HCT116 (cell line): Measurements from ENCODE around the gene NCBP2L. TPM values are rescaled to one million over a fixed set of nuclear protein-coding genes. Genes with fewer than 3 reads are reported as not detected.

ENCODE experiments used
- ATAC-seq: fragments of 200-7000 bp; cut with Tn5 transposase; 2 replicates; pipeline ENCODE4 v1.9.1; 2020; ENCODE audit warnings: mild to moderate bottlenecking, moderate library complexity
- BruUV-seq: library from RNA; stranded (reverse); fragments of 400-500 nt; replicated peaks from 2 replicates; lab custom pipeline; 2021; lab: Mats Ljungman, UMichigan
- CTCF ChIA-PET: fragments of 300-600 bp; sonication (Branson Sonifier 250); formaldehyde crosslinking; loops from one replicate; lab custom pipeline; 2021; ENCODE audit warnings: antibody characterized with exemption; lab: Charles Lee
- POLR2A ChIA-PET: fragments of 300-600, 350-600 bp; sonication (Branson Sonifier 250); formaldehyde crosslinking; loops from one replicate; lab custom pipeline; 2021; ENCODE audit warnings: antibody characterized with exemption; lab: Charles Lee
- RAD21 ChIA-PET, 2 experiments: fragments of 300-600 bp; sonication (Branson Sonifier 250); formaldehyde crosslinking; loops; one replicate each; lab custom pipeline; 2023; ENCODE audit warnings: low total read pairs in 2 of 2; ENCODE audit not compliant: uncharacterized antibody in 2 of 2, unreplicated experiment in 2 of 2, low non-redundant PET in 1 of 2; lab: Charles Lee
- DNase-seq: peaks from one replicate; pipeline ENCODE4 v3.0.0-alpha.2; 2010; ENCODE audit warnings: low read depth, low spot score
- H2AFZ ChIP-seq: fragments of 200-600 bp; shearing (Covaris generic), sonication (generic); 2 replicates; pipeline ENCODE4 v1.6.1; 2017; ENCODE audit warnings: low read depth, mixed run types, mixed read lengths, antibody characterized with exemption, low read length; ENCODE audit not compliant: poor library complexity, severe bottlenecking
- H3K27ac ChIP-seq: 2 replicates; pipeline ENCODE4 v1.5.1; 2012; ENCODE audit warnings: low read depth, low read length
- H3K27me3 ChIP-seq: fragments of 200-600 bp; sonication (generic); 2 replicates; pipeline ENCODE4 v1.6.1; 2016; ENCODE audit warnings: mixed run types, low read length, mixed read lengths; ENCODE audit not compliant: insufficient read depth
- H3K36me3 ChIP-seq, 2 experiments: fragments of 200-500 bp in 1 of 2; fragments of 200-600 bp in 1 of 2; sonication (Bioruptor generic) in 1 of 2; sonication (generic) in 1 of 2; 2 replicates each; pipeline versions ENCODE4 v1.5.1 to v1.6.1; 2014 to 2016; ENCODE audit warnings: low read length in 2 of 2, inconsistent platforms in 1 of 2, mixed read lengths in 1 of 2, mixed run types in 1 of 2; ENCODE audit not compliant: insufficient read depth in 2 of 2, control insufficient read depth in 1 of 2
- H3K4me1 ChIP-seq, 2 experiments: fragments of 200-600 bp in 1 of 2; sonication (generic) in 1 of 2; 2 replicates each; pipeline versions ENCODE4 v1.5.1 to v1.6.1; 2012 to 2017; ENCODE audit warnings: low read length in 2 of 2, inconsistent platforms in 1 of 2, mild to moderate bottlenecking in 1 of 2, mixed read lengths in 1 of 2, mixed run types in 1 of 2, moderate library complexity in 1 of 2; ENCODE audit not compliant: insufficient read depth in 2 of 2, control insufficient read depth in 1 of 2
- H3K4me2 ChIP-seq: fragments of 200-600 bp; sonication (generic); 2 replicates; pipeline ENCODE4 v1.6.1; 2017; ENCODE audit warnings: mixed run types, low read length, mixed read lengths
- H3K4me3 ChIP-seq, 2 experiments: fragments of 200-600 bp in 1 of 2; sonication (generic) in 1 of 2; replicated peaks in 1 of 2; 2 replicates each; pipeline ENCODE4 v1.5.1; 2011 to 2016; ENCODE audit warnings: low read length in 2 of 2, control low read depth in 1 of 2, low read depth in 1 of 2, mild to moderate bottlenecking in 1 of 2, mixed read lengths in 1 of 2, mixed run types in 1 of 2
- H3K79me2 ChIP-seq: fragments of 200-600 bp; sonication (generic); 2 replicates; pipeline ENCODE4 v1.6.1; 2017; ENCODE audit warnings: mild to moderate bottlenecking, mixed run types, low read length, moderate library complexity, mixed read lengths; ENCODE audit not compliant: insufficient read depth
- H3K9ac ChIP-seq: fragments of 200-600 bp; sonication (generic); 2 replicates; pipeline ENCODE4 v1.6.1; 2016; ENCODE audit warnings: low read length, mixed read lengths
- H3K9me2 ChIP-seq: fragments of 200-600 bp; sonication (generic), shearing (Covaris generic); 2 replicates; pipeline ENCODE4 v1.6.1; 2017; ENCODE audit warnings: mixed run types, mild to moderate bottlenecking, moderate library complexity; ENCODE audit not compliant: insufficient read depth
- H3K9me3 ChIP-seq, 2 experiments: fragments of 200-500 bp in 1 of 2; fragments of 200-600 bp in 1 of 2; sonication (Bioruptor generic) in 1 of 2; sonication (generic) in 1 of 2; 2 replicates each; pipeline ENCODE4 v1.6.1; 2014 to 2017; ENCODE audit warnings: low read length in 2 of 2, mixed read lengths in 2 of 2, inconsistent platforms in 1 of 2, low read depth in 1 of 2, mild to moderate bottlenecking in 1 of 2, mixed run types in 1 of 2, moderate library complexity in 1 of 2; ENCODE audit not compliant: control insufficient read depth in 1 of 2, insufficient read depth in 1 of 2
- H4K20me1 ChIP-seq: fragments of 200-600 bp; sonication (generic), shearing (Covaris generic); 2 replicates; pipeline ENCODE4 v1.6.1; 2017; ENCODE audit warnings: mixed run types, mild to moderate bottlenecking, moderate library complexity; ENCODE audit not compliant: insufficient read depth
- CBX3 ChIP-seq: IDR thresholded peaks from 2 replicates; pipeline ENCODE4 v1.6.1; 2012; ENCODE audit warnings: low read depth
- EGR1 ChIP-seq: IDR thresholded peaks from 2 replicates; pipeline ENCODE4 v1.6.1; 2012; ENCODE audit warnings: low read depth
- EZH2 ChIP-seq: fragments of 200-600 bp; sonication (generic); IDR thresholded peaks from 2 replicates; pipeline ENCODE4 v1.6.1; 2017; ENCODE audit warnings: antibody characterized with exemption, mixed run types
- EZH2phosphoT487 ChIP-seq: fragments of 200-600 bp; IDR thresholded peaks from 2 replicates; pipeline ENCODE4 v1.6.1; 2018; ENCODE audit warnings: antibody characterized with exemption, borderline replicate concordance
- JUND ChIP-seq: IDR thresholded peaks from 2 replicates; pipeline ENCODE4 v1.6.1; 2012
- POLR2A ChIP-seq: IDR thresholded peaks from 2 replicates; pipeline ENCODE4 v1.7.0; 2011; ENCODE audit warnings: borderline replicate concordance; ENCODE audit not compliant: insufficient read depth, insufficient read length; ENCODE audit errors: extremely low read depth
- SIN3A ChIP-seq: IDR thresholded peaks from 2 replicates; pipeline ENCODE4 v1.6.1; 2012; ENCODE audit warnings: low read depth
- SP1 ChIP-seq: IDR thresholded peaks from 2 replicates; pipeline ENCODE4 v1.6.1; 2012; ENCODE audit warnings: low read depth
- SRF ChIP-seq: IDR thresholded peaks from 2 replicates; pipeline ENCODE4 v1.6.1; 2012; ENCODE audit warnings: low read depth
- YY1 ChIP-seq: IDR thresholded peaks from 2 replicates; pipeline ENCODE4 v1.6.1; 2011; ENCODE audit warnings: low read length, low read depth, moderate library complexity, mild to moderate bottlenecking; ENCODE audit not compliant: insufficient replicate concordance; ENCODE audit errors: extremely low read depth
- ZFX ChIP-seq: fragments of 450-650 bp; IDR thresholded peaks from 2 replicates; pipeline ENCODE4 v1.6.1; 2017
- ZNF274 ChIP-seq: fragments of 200-500 bp; sonication (Bioruptor generic); IDR thresholded peaks from 2 replicates; pipeline ENCODE4 v1.6.1; 2014; ENCODE audit warnings: mild to moderate bottlenecking, low read depth, low read length, inconsistent platforms
- intact Hi-C: fragments of 100-400 bp; cut with micrococcal nuclease; formaldehyde crosslinking; loops from 2 replicates; pipeline ENCODE4 v1.10.0; 2022
- total RNA-seq: library from RNA; stranded (reverse); gene quantifications from one replicate; pipeline ENCODE4 v1.2.1, GENCODE V29; 2021; ENCODE audit not compliant: unreplicated experiment
- TF ChIP-seq, protein P1 (sequence below): IDR thresholded peaks from 2 replicates; pipeline ENCODE4 v1.6.1; 2012
- TF ChIP-seq, protein P2 (sequence below): IDR thresholded peaks from 2 replicates; pipeline ENCODE4 v1.6.1; 2011; ENCODE audit warnings: mild to moderate bottlenecking, low read length, moderate library complexity; ENCODE audit not compliant: insufficient replicate concordance; ENCODE audit errors: extremely low read depth
- TF ChIP-seq, protein P3 (sequence below), 3 experiments: fragments of 200-600 bp in 1 of 3; sonication (generic) in 1 of 3; IDR thresholded peaks in 2 of 3; conservative IDR thresholded peaks in 1 of 3; 2 replicates each; pipeline ENCODE4 v1.5.1; 2012 to 2017; ENCODE audit warnings: low read depth in 2 of 3, low read length in 2 of 3, antibody characterized with exemption in 1 of 3, borderline replicate concordance in 1 of 3, control low read depth in 1 of 3, mild to moderate bottlenecking in 1 of 3, mixed read lengths in 1 of 3, mixed run types in 1 of 3, moderate library complexity in 1 of 3; ENCODE audit not compliant: insufficient read depth in 1 of 3

NCBP2L gene
- total RNA-seq, 1 experiment from 2014 or later, result not detected

GRCh38 chrX:107834275-107835201 is 57.0 kb downstream of the NCBP2L start:
- no peak overlapping the region for H3K9ac ChIP-seq
- DNase-seq (no peak), ATAC-seq (no peak)
- no peaks in the 10 kb centered on the region for H3K9me2 ChIP-seq
- BruUV-seq, result no TSS peak
- intact Hi-C loops, result no loop called here
- no peaks in the 10 kb centered on the region for H3K4me1 ChIP-seq
- no peak overlapping the region for H3K4me2 ChIP-seq
- ChIA-PET POLR2A (no interaction called here), CTCF (no interaction called here), RAD21 (no interaction called here)
- H3K27me3 ChIP-seq, result no peaks in the 10 kb centered on the region
- H3K36me3 ChIP-seq, result no peaks in the 10 kb centered on the region
- no peak for TF ChIP-seq SP1
- no peak for TF ChIP-seq EZH2
- no peak for TF ChIP-seq ZNF274
- TF ChIP-seq JUND, result no peak
- no peak for TF ChIP-seq EGR1
- TF ChIP-seq, protein P1, sequence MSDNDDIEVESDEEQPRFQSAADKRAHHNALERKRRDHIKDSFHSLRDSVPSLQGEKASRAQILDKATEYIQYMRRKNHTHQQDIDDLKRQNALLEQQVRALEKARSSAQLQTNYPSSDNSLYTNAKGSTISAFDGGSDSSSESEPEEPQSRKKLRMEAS, result no peak
- TF ChIP-seq EZH2phosphoT487, result no peak
- no peak for TF ChIP-seq SIN3A
- no peak for TF ChIP-seq SRF
- no peaks in the 10 kb centered on the region for H4K20me1 ChIP-seq
- H3K9me3 ChIP-seq, result no peaks in the 10 kb centered on the region
- H3K79me2 ChIP-seq, result no peaks in the 10 kb centered on the region
- no peak overlapping the region for H3K27ac ChIP-seq
- no peak overlapping the region for H2AFZ ChIP-seq
- H3K4me3 ChIP-seq, result no peak overlapping the region

- RAD21 ChIA-PET, result no interaction called here
- intact Hi-C loops, result no loop called here
- no peak overlapping the region for H3K4me3 ChIP-seq
- H3K4me1 ChIP-seq, result no peaks in the 10 kb centered on the region
- no peaks in the 10 kb centered on the region for H3K79me2 ChIP-seq
- POLR2A ChIA-PET, result no interaction called here
- H3K9me2 ChIP-seq, result no peaks in the 10 kb centered on the region
- no peaks in the 10 kb centered on the region for H3K9me3 ChIP-seq
- H3K9ac ChIP-seq, result no peak overlapping the region
- H3K27me3 ChIP-seq, result no peaks in the 10 kb centered on the region
- no peaks in the 10 kb centered on the region; a peak in 1 of 4 replicates for H3K36me3 ChIP-seq
- no peaks in the 10 kb centered on the region for H4K20me1 ChIP-seq
- no peak overlapping the region for H3K27ac ChIP-seq
- no peak overlapping the region for H2AFZ ChIP-seq
- CTCF ChIA-PET, result no interaction called here
- ATAC-seq, result no peak
- H3K4me2 ChIP-seq, result no peak overlapping the region
- DNase-seq, result no peak
- no TSS peak for BruUV-seq
- no peak for TF ChIP-seq CBX3
- TF ChIP-seq, protein P2, sequence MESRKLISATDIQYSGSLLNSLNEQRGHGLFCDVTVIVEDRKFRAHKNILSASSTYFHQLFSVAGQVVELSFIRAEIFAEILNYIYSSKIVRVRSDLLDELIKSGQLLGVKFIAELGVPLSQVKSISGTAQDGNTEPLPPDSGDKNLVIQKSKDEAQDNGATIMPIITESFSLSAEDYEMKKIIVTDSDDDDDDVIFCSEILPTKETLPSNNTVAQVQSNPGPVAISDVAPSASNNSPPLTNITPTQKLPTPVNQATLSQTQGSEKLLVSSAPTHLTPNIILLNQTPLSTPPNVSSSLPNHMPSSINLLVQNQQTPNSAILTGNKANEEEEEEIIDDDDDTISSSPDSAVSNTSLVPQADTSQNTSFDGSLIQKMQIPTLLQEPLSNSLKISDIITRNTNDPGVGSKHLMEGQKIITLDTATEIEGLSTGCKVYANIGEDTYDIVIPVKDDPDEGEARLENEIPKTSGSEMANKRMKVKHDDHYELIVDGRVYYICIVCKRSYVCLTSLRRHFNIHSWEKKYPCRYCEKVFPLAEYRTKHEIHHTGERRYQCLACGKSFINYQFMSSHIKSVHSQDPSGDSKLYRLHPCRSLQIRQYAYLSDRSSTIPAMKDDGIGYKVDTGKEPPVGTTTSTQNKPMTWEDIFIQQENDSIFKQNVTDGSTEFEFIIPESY, result no peak
- TF ChIP-seq, protein P3, sequence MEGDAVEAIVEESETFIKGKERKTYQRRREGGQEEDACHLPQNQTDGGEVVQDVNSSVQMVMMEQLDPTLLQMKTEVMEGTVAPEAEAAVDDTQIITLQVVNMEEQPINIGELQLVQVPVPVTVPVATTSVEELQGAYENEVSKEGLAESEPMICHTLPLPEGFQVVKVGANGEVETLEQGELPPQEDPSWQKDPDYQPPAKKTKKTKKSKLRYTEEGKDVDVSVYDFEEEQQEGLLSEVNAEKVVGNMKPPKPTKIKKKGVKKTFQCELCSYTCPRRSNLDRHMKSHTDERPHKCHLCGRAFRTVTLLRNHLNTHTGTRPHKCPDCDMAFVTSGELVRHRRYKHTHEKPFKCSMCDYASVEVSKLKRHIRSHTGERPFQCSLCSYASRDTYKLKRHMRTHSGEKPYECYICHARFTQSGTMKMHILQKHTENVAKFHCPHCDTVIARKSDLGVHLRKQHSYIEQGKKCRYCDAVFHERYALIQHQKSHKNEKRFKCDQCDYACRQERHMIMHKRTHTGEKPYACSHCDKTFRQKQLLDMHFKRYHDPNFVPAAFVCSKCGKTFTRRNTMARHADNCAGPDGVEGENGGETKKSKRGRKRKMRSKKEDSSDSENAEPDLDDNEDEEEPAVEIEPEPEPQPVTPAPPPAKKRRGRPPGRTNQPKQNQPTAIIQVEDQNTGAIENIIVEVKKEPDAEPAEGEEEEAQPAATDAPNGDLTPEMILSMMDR (IDR thresholded peaks at IDR 0.05 in 2 of 3, conservative IDR thresholded peaks at IDR 0.05 in 1 of 3; ENCODE audit: borderline replicate concordance in 1 of 3, insufficient read depth in 1 of 3, low read depth in 2 of 3, low read length in 2 of 3), result no peak
- TF ChIP-seq YY1, result no peak
- no peak for TF ChIP-seq POLR2A
- no peak for TF ChIP-seq EZH2
- TF ChIP-seq ZFX, result no peak
- no peak for TF ChIP-seq SP1
- TF ChIP-seq, protein P1, result no peak
- TF ChIP-seq, all 23 proteins: peak for 0
These were observed 59.4 kb downstream of the NCBP2L start for GRCh38 chrX:107836958-107837357.
